CD4-positive, alpha-beta T cell treated with Interleukin-4 for 1 hour (primary cell): Measurements from ENCODE around the gene TRAPPC8.
"Not testable (repeated sequence)": the region's sequence is repeated elsewhere in the genome, so short reads cannot be mapped to it uniquely, and the experiment has no call there.

Experiments
- DNase-seq, 2 donors: peaks; one replicate each; pipeline ENCODE4 v3.0.0-alpha.2; 2020 to 2022

The TRAPPC8 gene

GRCh38 chr18:31942999-31943877, at the start of gene TRAPPC8:
TRAPPC8 (minus strand) TSS chr18:31943128; CDS start chr18:31942764, 364 bp downstream.
- DNase-seq: peak; percentile 94 to 95

- no peak for DNase-seq
Observed at GRCh38 chr18:31990823-31991222, 47.9 kb upstream of the TRAPPC8 start.

- peak in 1 of 2 donors; percentile 54 for DNase-seq
Observed at GRCh38 chr18:31983976-31984375, 41.0 kb upstream of the TRAPPC8 start.

GRCh38 chr18:31983020-31983419, 40.1 kb upstream of the TRAPPC8 start:
- DNase-seq: no peak

GRCh38 chr18:31980863-31981262, 37.9 kb upstream of the TRAPPC8 start:
- no peak for DNase-seq

GRCh38 chr18:31979714-31980113, 36.8 kb upstream of the TRAPPC8 start:
- DNase-seq: no peak

GRCh38 chr18:31978616-31979015, 35.7 kb upstream of the TRAPPC8 start:
- DNase-seq: no peak

- peak; percentile 13 to 56 for DNase-seq
Observed at GRCh38 chr18:31977270-31977872, 34.4 kb upstream of the TRAPPC8 start.

GRCh38 chr18:31976242-31976641, 33.3 kb upstream of the TRAPPC8 start:
- no peak for DNase-seq

- DNase-seq: no peak
Observed at GRCh38 chr18:31973929-31974546, 31.1 kb upstream of the TRAPPC8 start.

- no peak for DNase-seq
Observed at GRCh38 chr18:31970617-31971016, 27.7 kb upstream of the TRAPPC8 start.

- DNase-seq: no peak
Observed at GRCh38 chr18:31965316-31965970, 22.5 kb upstream of the TRAPPC8 start.

- DNase-seq: no peak
Observed at GRCh38 chr18:31957728-31958127, 14.8 kb upstream of the TRAPPC8 start.

GRCh38 chr18:31954349-31954748, 11.4 kb upstream of the TRAPPC8 start:
- no peak for DNase-seq

- DNase-seq: not testable (repeated sequence)
Observed at GRCh38 chr18:31953699-31954098, 10.8 kb upstream of the TRAPPC8 start.

- no peak for DNase-seq
Observed at GRCh38 chr18:31952223-31952622, 9.3 kb upstream of the TRAPPC8 start.

GRCh38 chr18:31950583-31950982, 7.7 kb upstream of the TRAPPC8 start:
- DNase-seq: no peak

GRCh38 chr18:31948349-31948748, 5.4 kb upstream of the TRAPPC8 start:
- DNase-seq: not testable (repeated sequence)

- DNase-seq: no peak
Observed at GRCh38 chr18:31946305-31947046, 3.5 kb upstream of the TRAPPC8 start.

GRCh38 chr18:31943878-31944816, 1.2 kb upstream of the TRAPPC8 start:
- no peak for DNase-seq

GRCh38 chr18:31942291-31942998, 483 bp downstream of the TRAPPC8 start:
- DNase-seq: peak; percentile 18 to 27
